ENCODE measurements around the gene EGF.
"Not testable (repeated sequence)": the region's sequence is repeated elsewhere in the genome, so short reads cannot be mapped to it uniquely, and the experiment has no call there.

Gene EGF

DNA sequence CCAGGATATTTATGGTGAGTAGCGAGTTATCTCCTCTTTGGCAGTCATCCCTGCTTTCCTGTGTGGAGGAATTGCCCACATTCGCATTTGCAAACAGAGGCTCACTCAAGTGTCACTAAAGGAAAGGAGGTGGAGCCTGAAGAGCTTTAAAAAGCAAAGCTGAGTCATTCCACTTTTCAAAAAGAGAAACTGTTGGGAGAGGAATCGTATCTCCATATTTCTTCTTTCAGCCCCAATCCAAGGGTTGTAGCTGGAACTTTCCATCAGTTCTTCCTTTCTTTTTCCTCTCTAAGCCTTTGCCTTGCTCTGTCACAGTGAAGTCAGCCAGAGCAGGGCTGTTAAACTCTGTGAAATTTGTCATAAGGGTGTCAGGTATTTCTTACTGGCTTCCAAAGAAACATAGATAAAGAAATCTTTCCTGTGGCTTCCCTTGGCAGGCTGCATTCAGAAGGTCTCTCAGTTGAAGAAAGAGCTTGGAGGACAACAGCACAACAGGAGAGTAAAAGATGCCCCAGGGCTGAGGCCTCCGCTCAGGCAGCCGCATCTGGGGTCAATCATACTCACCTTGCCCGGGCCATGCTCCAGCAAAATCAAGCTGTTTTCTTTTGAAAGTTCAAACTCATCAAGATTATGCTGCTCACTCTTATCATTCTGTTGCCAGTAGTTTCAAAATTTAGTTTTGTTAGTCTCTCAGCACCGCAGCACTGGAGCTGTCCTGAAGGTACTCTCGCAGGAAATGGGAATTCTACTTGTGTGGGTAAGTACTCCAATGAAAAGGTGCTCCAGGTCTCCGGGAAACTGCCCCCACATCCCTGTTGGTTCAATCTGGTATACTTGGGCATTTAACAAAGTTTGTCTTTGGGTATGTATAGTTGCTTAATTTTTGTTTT is at the start of gene EGF:
TSS of gene EGF (plus strand) at position 178 of the 890 bp plus-strand sequence. CDS start at position 631, 453 bp downstream.
- DNase-seq = no peak

DNA sequence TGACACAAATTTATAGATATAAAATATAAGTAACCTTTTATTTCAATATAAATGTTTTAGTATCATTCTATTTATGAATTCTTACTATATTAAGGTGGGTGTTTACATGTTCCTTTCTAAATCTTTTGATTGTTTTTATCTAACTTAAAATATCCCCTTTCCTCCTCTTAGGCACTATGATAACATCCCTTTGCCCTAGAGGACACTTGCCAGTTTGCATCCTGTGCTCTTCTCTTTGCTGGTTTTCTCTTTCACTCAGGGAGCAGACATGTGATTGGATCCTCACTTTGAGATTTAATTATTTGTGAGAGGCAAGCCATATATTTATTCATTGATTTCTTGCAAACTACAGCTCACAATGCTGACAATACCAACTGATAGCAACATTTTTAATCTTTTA is 48.5 kb upstream of the EGF start:
- no peak for DNase-seq

DNA sequence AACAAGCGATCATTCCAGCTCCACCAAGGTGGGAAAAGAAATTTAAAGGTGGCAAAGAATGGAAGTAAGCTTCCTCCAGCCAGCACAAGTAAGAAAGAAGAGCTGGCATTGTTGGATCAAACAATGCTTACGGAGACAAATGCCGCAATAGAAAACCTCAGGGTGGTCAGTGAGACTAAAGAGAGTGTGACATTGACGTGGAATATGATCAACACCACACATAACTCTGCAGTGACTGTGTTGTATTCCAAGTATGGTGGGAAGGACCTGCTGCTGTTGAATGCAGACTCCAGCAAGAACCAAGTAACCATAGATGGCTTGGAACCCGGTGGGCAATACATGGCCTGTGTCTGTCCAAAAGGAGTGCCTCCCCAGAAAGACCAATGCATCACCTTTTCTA is 42.6 kb upstream of the EGF start:
- DNase-seq = no peak

DNA sequence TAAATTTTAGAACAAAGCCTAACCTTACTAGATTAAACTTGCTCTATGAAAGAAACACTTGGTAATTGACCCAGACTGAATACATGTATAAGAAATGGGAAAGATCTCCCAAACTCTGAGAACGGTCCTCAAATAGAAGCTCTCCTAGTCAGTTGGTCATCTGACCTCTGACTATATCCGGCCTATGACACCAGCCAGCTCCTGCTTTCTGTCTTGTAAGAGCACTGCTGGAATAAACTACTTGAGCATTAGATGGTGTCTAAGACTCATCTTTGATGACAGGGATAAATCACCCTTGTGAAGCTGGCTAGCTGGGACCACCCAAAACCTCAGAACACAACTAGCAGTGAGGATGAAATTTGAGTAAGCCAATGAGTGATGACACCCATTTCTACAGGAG is 40.6 kb upstream of the EGF start:
- no peak for DNase-seq

DNA sequence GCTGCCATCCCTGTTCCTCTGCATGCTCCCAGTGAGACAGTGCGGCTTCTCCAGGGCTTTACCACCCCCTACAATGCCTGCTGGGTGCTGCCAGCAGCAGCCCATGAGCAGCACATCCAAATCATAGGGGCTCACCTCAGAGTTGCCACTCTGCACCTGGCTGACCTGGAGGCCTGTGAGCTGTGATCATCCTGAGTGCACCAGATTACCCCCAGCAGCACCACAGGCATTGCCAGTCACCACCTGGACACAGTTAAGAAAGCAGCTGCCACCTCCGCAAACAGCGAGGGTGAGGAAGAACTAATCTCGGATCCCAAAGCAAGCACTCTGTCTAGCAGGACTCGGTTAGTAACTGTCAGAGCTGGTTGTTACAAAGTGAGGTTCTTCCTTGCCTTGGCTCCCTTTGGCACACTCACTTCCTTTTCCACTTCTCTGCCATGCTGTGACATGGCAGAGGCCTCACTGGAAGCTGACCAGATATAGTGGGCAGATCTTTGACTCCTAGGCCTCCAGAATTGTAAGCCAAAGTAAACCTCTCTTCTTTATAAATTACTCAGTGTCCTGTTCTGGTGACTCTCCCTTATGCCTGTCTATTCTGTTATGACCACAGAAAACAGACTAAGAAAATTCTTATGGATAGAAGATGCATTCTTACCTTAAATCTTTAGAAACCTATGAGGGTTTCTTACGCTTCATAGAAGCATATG is 39.6 kb upstream of the EGF start:
- DNase-seq = no peak

DNA sequence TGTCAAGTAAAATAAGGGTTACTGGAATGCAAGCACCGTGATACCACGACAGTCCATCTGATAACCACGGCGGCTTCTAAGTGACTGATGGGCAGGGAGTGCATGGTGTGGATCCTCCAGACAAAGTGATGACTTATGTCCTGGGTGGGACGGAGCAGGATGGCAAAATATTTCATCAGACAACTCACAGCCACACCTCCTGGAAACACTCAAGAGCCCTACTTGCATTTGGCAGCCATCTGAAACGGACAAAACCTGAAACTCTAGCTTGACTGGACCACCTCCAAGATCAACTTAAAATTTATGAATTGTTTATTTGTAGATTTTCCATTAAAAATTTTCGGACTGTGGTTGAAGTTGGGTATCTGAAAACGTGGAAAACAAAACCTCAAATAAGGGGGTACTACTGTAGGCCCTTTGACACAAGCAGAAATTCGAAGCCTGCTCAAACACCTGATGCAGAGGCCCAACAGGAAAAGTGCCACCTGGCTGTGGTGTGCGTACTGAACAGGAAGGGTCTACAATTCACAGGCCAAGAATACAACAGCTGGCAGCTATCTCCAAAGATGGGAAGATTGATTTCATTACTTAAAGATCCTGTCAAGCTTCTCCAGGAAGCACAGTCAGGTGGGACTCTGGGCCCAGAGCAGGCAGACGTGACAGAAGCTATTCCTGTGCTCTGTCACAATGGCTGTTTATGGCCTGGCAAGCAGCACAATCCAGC is 38.7 kb upstream of the EGF start:
- no peak for DNase-seq

DNA sequence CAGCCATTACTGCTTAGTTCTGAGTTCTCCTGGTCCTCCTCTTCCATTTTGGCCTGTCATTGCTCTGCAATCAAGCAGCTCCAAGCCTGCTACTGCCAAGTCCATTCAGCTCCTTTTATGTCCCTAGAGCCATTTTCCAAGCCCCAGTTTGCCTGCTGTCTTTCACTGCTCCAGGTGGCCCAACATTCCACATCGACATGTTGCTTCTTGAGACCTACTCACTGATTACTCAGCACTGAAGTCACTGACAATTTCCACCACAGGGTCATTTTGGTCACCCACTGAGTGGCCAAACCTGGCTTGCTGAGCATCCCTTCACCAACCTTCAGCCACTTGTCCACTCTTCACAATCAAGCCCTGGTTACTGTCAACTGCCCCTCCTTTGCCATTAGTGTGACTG is 37.6 kb upstream of the EGF start:
- DNase-seq = no peak

DNA sequence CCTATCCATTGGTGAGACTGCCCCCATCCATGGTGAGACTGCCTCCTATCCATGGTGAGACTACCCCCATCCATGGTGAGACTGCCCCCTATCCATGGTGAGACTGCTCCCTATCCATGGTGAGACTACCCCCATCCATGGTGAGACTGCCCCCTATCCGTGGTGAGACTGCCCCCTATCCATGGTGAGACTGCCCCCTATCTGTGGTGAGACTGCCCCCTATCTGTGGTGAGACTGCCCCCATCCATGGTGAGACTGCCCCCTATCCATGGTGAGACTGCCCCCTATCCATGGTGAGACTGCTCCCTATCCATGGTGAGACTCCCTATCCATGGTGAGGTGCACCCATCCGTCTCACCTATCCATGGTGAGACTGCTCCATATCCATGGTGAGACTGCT is 37.1 kb upstream of the EGF start:
- not testable (repeated sequence) for DNase-seq

DNA sequence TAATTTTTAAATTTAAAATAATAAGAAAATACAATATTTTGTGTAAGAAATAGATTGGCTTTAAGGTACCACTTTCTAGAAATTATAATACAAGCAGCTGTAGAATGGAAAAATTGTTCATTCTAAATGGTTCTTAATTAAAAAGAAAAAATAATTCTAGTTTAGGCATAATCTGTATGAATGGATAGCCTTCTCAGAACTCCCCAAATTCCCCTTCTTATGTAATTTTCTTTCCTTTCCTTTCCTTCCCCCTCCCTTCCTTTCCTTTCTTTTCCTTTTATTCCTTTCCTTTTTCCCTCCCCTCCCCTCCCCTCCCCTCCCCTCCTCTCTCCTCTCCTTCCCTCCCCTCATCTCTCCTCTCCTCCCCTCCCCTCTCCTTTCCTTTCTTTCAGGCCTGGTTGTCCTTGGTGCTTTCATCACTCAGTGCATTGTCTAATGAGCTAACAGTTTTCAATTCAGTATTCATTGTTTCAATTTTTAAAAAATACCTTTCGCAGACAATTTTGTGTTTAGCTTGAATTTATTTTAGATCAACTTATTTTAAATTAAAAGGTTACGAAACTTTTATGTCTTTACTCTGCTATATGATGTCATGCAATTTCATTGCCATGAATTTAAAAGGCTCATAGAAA is 35.9 kb upstream of the EGF start:
- DNase-seq = no peak

DNA sequence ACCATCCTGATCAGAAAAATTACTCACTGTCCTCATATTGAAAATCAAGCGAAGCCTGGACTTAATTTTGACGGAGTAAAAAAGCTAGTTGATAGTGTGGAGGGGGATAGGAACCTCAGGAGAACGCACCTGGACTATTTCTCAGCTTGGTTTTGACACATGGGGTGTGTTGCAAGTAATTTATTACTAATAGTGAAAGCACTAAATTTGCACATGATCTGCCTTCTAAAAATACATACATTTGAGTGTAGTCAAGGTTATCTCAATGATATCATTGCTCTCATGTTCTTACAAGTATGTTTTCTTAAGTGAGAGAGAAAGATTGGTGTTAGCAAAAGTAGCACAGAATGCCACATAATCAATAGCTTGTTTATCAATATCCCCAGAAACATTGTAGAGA is 35.3 kb upstream of the EGF start:
- DNase-seq = no peak

DNA sequence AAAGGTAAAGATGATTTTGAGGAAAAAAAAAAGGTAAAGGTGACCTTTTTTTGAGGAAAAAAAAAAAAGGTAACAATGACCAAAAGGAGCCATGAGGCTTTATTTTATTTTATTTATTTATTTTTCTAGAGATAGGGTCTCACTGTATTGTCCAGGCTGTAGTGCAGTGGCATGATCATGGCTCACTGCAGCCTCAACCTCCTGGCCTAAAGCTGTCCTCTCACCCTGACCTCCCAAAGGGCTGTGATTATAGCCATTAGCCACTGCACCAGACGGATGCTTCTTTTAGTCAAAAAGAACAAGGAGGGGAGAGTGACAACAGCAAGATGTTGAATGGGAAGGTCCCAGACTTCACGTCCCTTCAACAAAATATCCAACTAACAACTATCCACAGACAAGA is 34.3 kb upstream of the EGF start:
- DNase-seq = no peak

DNA sequence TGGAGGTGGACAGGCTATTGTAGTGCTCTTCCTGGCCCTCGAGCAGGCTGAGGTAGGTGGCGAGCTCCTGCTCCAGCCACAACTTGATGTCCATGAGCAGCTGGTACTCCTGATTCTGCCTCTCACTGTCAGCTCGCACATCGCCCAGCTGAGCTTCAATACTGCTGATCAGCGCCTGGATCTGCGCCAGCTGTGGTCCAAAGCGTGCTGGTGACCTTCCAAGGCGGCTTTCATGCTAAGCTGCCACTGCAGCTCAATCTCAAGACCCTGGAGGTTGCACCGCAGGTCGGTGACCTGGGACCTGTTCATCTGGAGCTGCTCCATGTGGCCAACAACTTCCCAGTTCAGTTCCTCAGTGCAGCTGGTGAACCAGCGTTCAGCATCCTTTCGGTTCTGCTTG is 33.6 kb upstream of the EGF start:
- no peak for DNase-seq

DNA sequence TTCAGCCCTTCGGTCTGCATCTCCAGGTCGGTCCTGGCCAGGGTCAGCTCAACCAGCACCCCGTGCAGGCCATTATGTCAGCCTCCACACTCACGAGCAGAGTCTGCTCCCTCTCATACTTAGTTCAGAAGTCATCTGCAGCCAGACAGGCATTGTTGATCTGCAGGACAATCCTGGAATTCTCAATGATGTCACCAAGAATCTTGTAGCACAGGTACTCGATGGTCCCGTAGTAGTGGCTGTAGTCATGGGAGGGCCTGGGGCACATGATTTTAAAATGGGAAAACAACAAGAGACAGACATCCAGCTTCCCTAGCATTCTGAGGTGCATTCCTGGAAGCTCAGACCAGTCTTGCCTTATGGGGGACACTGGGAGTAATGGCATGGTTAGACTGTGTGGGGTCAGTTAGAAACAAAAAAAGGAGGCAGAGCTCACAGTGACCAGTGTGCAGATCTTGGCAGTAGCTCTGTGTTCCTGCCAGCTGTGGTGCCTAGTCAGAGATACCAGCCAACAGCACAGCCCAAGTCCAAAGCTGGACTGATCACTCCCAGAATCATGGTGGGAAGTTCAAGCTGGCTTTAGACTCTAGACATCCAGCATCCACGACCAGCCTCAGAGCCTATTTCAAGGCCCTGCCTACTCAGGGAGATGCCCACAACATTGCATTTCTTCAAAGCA is 32.9 kb upstream of the EGF start:
- DNase-seq = no peak

DNA sequence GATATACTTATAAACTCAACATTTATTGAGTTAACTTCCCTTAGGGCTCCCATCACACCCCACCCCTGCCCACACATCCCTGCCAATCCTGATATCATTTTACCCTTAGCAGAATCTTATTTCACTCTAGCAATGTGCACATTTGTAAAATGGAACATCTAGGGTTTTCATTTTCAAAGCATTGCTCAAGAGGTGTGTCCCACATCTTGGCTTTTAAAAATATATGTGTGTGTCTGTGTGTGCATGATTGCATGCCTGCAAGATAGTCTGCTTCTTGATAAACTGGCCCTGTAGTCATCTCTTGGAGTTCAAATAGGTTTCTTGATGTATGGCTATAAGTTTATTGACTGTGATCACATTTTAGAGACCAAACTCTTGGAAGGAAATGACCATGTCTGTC is 26.4 kb upstream of the EGF start:
- no peak for DNase-seq

DNA sequence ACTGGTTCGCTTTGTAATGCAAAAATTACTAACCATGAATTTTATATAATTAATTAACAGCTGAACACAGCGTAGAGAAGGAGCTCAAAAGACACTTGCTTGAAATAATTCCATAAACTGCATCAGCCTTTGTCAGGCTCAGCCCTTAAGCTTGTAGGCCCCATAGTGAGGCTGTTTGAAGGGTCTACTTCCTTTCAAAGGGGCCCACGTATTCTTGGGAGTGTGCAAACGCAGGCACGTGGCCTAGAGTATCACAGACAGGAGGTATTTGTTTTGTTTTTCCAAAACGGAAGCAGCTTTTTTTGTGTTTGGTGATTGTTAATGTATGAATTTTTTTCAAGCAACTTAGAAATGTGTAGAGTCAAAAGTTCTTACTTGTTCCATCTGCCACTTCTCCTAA is 25.6 kb upstream of the EGF start:
- no peak for DNase-seq

DNA sequence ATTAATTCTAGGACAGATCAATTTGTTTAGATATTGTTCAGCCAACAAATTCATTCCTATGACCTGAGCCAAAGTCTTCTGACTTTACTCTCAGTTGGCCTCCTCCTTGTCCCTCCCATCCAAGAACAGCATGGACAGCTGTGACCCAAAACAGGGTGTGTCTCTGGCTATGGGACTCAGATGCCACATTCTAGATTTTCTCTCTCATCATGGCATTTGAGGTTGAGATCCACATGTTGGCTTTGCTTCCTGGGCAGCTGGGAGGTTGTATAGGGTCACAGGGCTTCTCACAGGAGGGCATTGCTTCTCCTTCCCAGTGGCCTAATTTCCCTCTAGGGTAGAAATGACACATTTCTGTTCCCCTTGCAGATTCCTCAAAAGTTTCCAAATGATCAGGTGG is 22.6 kb upstream of the EGF start:
- no peak for DNase-seq

DNA sequence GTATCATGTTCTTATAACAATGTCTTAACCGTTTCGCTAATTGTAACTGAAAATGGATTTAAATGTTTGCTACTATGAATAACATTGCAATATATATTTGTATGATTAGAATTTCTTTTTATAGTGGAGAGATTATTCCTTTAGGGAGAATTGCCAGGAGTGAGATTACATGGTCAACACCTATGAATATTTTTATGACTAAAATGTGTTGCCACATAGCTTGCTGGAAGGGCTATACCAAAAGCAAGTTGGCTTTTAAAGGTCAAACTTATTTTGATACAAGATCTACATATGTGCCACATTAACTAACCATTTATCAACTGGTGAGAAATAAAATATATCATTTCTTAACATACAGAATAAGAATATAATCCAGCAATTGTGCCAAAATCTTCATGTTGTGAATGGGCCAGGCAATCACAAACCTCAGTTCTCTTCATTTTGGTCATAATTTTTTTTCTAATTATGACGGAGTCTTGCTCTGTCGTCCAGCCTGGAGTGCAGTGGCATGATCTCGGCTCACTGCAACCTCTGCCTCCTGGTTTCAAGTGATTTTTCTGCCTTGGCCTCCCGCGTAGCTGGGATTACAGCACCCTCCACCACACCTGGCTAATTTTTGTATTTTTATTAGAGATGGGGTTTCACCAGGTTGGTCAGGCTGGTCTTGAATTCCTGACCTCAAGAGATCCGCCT is 10.0 kb upstream of the EGF start:
- DNase-seq = no peak

DNA sequence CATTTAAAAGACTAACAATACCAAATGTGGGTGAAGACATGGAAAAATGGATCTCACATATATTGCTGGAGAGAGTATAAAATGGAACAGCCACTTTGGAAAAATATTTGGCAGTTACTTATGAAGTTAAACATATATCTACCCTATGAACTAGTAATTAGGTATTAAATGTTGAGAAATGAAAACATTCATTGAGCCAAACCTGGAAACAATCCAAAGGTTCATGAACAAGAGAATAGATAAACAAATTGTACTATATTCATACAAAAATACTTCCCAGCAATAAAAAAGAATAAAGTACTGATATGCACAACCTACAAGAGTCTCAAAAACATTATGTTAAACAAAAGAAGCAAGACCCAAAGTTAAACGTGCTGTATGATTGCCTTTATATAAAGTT is 4.0 kb upstream of the EGF start:
- no peak for DNase-seq

DNA sequence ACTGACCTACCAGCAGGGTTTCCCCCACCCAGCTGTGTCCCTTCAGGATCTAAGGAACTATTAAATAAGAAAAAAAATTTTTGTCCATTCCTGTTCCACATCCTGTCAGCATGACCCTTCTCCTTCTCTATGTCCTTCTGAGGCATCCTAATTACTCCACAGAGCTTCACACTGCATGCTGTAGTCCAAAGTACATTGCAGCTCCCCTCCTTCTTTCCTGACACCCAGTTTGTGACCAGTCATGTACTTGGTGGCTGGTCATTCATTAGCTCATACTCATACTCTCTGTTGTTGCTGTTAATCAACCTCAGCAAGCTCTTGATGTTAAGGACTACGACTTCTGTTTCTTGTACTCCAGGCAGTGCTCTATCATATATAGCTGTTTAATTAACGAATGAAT is 2.4 kb upstream of the EGF start:
- no peak for DNase-seq

DNA sequence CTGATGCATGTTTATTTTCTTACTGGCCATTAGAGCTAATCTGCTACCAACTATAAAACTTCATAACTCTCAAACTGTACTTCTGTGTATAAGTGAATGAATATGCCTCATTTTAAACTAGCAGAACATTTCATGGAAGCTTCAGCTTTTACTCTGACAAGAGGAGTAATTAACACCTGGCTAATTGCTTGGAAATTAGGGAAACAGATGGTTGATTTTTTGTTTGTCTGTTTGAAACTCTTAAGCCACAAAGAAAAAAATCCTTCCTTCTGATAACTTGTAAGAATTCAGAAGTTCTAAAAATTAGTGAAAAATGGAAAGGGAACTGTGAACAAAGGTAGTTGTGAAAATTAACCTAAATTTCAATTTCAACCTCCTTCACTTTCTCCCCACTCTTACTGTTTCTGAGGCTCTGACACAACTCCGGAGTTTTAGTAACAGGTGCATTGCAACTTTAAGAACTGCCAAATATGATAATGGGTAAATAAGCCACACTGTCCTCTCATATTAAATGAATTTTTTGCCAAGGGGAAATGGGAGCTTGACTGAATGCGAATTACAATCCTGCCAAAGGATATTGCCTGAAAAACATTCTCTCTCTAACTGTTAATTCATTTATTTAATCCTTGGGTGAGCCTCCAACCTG is 1.0 kb downstream of the EGF start:
- DNase-seq = no peak

DNA sequence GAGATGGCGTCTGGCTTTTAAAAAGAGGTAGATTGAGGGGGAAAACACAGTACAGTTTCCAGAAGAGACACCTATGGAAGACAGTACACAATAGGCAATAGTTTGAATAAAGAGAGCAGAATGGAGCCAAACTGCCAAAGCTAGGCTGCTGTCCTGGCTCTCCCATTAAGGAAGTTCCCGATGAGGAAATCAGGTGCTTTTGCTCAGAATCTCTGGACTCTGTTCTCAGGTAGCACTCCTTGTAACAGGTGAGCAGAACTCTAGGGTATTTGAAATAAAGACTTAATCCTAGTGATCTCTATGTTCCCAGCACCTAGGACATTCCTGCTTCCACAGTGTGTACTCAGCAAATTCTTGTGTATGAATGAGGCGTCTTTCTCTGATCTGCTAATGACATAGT is 1.6 kb downstream of the EGF start:
- no peak for DNase-seq

All from SIG-M5 (cell line).